K562 (cell line): Measurements from ENCODE around the gene THAP8. TPM values are rescaled to one million over a fixed set of nuclear protein-coding genes. Genes with fewer than 3 reads are reported as not detected.

Experiments
- ATAC-seq: fragments of 200-7000 bp; cut with Tn5 transposase; 3 replicates; pipeline ENCODE4 v1.9.1; 2020; ENCODE audit warnings: moderate library complexity
- BruUV-seq: library from RNA; stranded (reverse); fragments of 400-500 nt; replicated peaks from 2 replicates; lab custom pipeline; 2021; lab: Mats Ljungman, UMichigan
- CTCF ChIA-PET: fragments of 300-600 bp; formaldehyde crosslinking; extraction: SDS; loops from one replicate; lab custom pipeline; 2021; ENCODE audit warnings: low intra/inter-chr PET ratio; lab: Yijun Ruan, JAX
- POLR2A ChIA-PET: fragments of 300-600, 350-650 bp; sonication (Branson Sonifier 250); formaldehyde crosslinking; extraction: SDS; loops from one replicate; lab custom pipeline; 2021; ENCODE audit warnings: antibody characterized with exemption, inconsistent platforms; lab: Yijun Ruan, JAX
- DNase-seq, 4 experiments: peaks; one replicate each; pipeline versions ENCODE4 v3.0.0 to v3.0.0-alpha.2; 2011 to 2018; ENCODE audit warnings: low spot score in 3 of 4, mixed read lengths in 3 of 4; ENCODE audit errors: extremely low read depth in 1 of 4
- FAIRE-seq: peaks from 2 replicates; lab custom pipeline; 2011; peaks lifted over from hg19 to GRCh38; lab: Jason Lieb, UNC
- H2AFZ ChIP-seq: 2 replicates; pipeline ENCODE4 v1.6.0; 2011; ENCODE audit warnings: low read depth, low read length, control low read depth, inconsistent platforms
- H3K27ac ChIP-seq: fragments of 200-600 bp; 3 replicates; pipeline ENCODE4 v1.8.0; 2011; ENCODE audit warnings: low read depth, mild to moderate bottlenecking, control low read depth, inconsistent platforms, low read length, moderate library complexity, mixed read lengths; ENCODE audit errors: extremely low read depth
- H3K27me3 ChIP-seq, 2 experiments: fragments of 300-600 bp in 1 of 2; 2 replicates in 1 of 2; 3 replicates in 1 of 2; pipeline versions ENCODE4 v1.6.0 to v1.8.0; 2011; ENCODE audit warnings: inconsistent platforms in 2 of 2, low read length in 2 of 2, mild to moderate bottlenecking in 1 of 2, mixed read lengths in 1 of 2, moderate library complexity in 1 of 2; ENCODE audit not compliant: control insufficient read depth in 2 of 2, insufficient read depth in 2 of 2
- H3K36me3 ChIP-seq: fragments of 300-600 bp; 3 replicates; pipeline ENCODE4 v1.8.0; 2011; ENCODE audit warnings: mild to moderate bottlenecking, low read length, inconsistent platforms; ENCODE audit not compliant: control insufficient read depth, insufficient read depth
- H3K4me1 ChIP-seq, 2 experiments: fragments of 200-600 bp in 1 of 2; replicated peaks in 1 of 2; 2 replicates in 1 of 2; 3 replicates in 1 of 2; pipeline versions ENCODE4 v1.5.1 to v1.8.0; 2011; ENCODE audit warnings: inconsistent platforms in 2 of 2, low read length in 2 of 2, mild to moderate bottlenecking in 1 of 2, mixed read lengths in 1 of 2, moderate library complexity in 1 of 2; ENCODE audit not compliant: control insufficient read depth in 2 of 2, insufficient read depth in 2 of 2
- H3K4me2 ChIP-seq: 2 replicates; pipeline ENCODE4 v1.6.1; 2011; ENCODE audit warnings: low read length, control low read depth, inconsistent platforms, mixed read lengths; ENCODE audit not compliant: insufficient read depth
- H3K4me3 ChIP-seq: fragments of 200-600 bp; sonication (generic), shearing (Covaris generic); 2 replicates; pipeline ENCODE4 v1.5.1; 2016; ENCODE audit warnings: control low read depth, inconsistent platforms
- H3K79me2 ChIP-seq: fragments of 200-600 bp; 3 replicates; pipeline ENCODE4 v1.8.0; 2011; ENCODE audit warnings: low read length, inconsistent platforms; ENCODE audit not compliant: control insufficient read depth, insufficient read depth
- H3K9ac ChIP-seq, 2 experiments: 2 replicates each; pipeline versions ENCODE4 v1.6.0 to v1.6.1; 2011; ENCODE audit warnings: low read depth in 2 of 2, low read length in 2 of 2, control low read depth in 1 of 2, inconsistent platforms in 1 of 2, mild to moderate bottlenecking in 1 of 2, mixed read lengths in 1 of 2; ENCODE audit not compliant: insufficient read depth in 1 of 2
- H3K9me1 ChIP-seq: one replicate; pipeline ENCODE4 v1.6.0; 2011; ENCODE audit warnings: inconsistent platforms, mild to moderate bottlenecking, low read length, moderate library complexity; ENCODE audit not compliant: control insufficient read depth, insufficient read depth
- H3K9me3 ChIP-seq: replicated peaks from 2 replicates; pipeline ENCODE4 v1.5.1; 2011; ENCODE audit warnings: low read depth, low read length, inconsistent platforms; ENCODE audit not compliant: control insufficient read depth, insufficient read depth
- H4K20me1 ChIP-seq: replicated peaks from 2 replicates; pipeline ENCODE4 v1.6.1; 2011; ENCODE audit warnings: low read length, inconsistent platforms, mixed read lengths; ENCODE audit not compliant: control insufficient read depth, insufficient read depth
- HLTF ChIP-seq: fragments of 450-650 bp; IDR thresholded peaks from 2 replicates; pipeline ENCODE4 v1.6.1; 2016
- MCM5 ChIP-seq: fragments of 450-650 bp; IDR thresholded peaks from 2 replicates; pipeline ENCODE4 v1.6.1; 2016; ENCODE audit warnings: low read depth
- MXI1 ChIP-seq: IDR thresholded peaks from 2 replicates; pipeline ENCODE4 v1.6.1; 2011; ENCODE audit warnings: low read depth, mild to moderate bottlenecking, improper control_type of control experiment, low read length
- NBN ChIP-seq: fragments of 450-650 bp; IDR thresholded peaks from 2 replicates; pipeline ENCODE4 v1.6.1; 2016; ENCODE audit warnings: low read depth, mild to moderate bottlenecking
- PHF21A ChIP-seq: fragments of 450-650 bp; IDR thresholded peaks from 2 replicates; pipeline ENCODE4 v1.6.1; 2017; ENCODE audit warnings: low read depth, borderline replicate concordance
- TRIM28 ChIP-seq: fragments of 450-650 bp; IDR thresholded peaks from 2 replicates; pipeline ENCODE4 v1.6.1; 2017
- TSC22D4 ChIP-seq: fragments of 450-650 bp; IDR thresholded peaks from 2 replicates; pipeline ENCODE4 v1.6.1; 2016; ENCODE audit warnings: missing genetic modification characterization, missing biosample characterization, control low read depth
- U2AF2 ChIP-seq: fragments of 200-400 bp; formaldehyde crosslinking; optimal IDR thresholded peaks from 2 replicates; pipeline ENCODE3; 2017; ENCODE audit warnings: low read depth, mild to moderate bottlenecking, low read length
- ZFP1 ChIP-seq: fragments of 450-650 bp; formaldehyde crosslinking; IDR thresholded peaks from 2 replicates; pipeline ENCODE4 v1.4.0; 2020; ENCODE audit warnings: mild to moderate bottlenecking, mixed read lengths
- ZSCAN29 ChIP-seq: fragments of 450-650 bp; IDR thresholded peaks from 2 replicates; pipeline ENCODE4 v1.6.1; 2017
- WGBS: fragments of 100-300 bp; shearing (Covaris generic); methylation state at CpG from one replicate; pipeline ENCODE4 v1.1.6; 2016; ENCODE audit warnings: low coverage, mixed read lengths; ENCODE audit not compliant: insufficient coverage; ENCODE audit errors: missing lambda C conversion rate; 5-methylcytosine and 5-hydroxymethylcytosine counted together
- in situ Hi-C: fragments of 300-500 bp; cut with MboI; formaldehyde crosslinking; loops from 4 replicates; pipeline ENCODE4 v1.15.0; 2018; ENCODE audit warnings: inconsistent platforms, mixed read lengths
- intact Hi-C: fragments of 100-400 bp; cut with micrococcal nuclease; formaldehyde crosslinking; loops from 2 replicates; pipeline ENCODE4 v1.14.2; 2022
- polyA plus RNA-seq, 8 experiments: library from polyadenylated mRNA; depleted of rRNA in 4 of 8; stranded (reverse) in 5 of 8; unstranded in 3 of 8; fragments of >200 nt; fragmentation: Nextera tagmentation in 2 of 8; fragmentation: Illumina TruSeq in 1 of 8; extraction: Ambion mirVana in 2 of 8; extraction: Trizol in 1 of 8; gene quantifications; 2 replicates each; pipeline versions ENCODE4 v1.2.1 to v1.2.3, GENCODE V29; 2011 to 2014; ENCODE audit warnings: inconsistent platforms in 1 of 8, missing spikeins in 1 of 8
- total RNA-seq, 7 experiments: library from RNA; depleted of rRNA in 6 of 7; stranded (reverse); fragments of >200 nt in 6 of 7; fragmentation: Illumina TruSeq in 2 of 7; extraction: Trizol in 2 of 7; gene quantifications; 2 replicates each; pipeline versions ENCODE4 v1.2.1 to v1.2.3, GENCODE V29; 2011 to 2021; ENCODE audit warnings: low replicate concordance in 1 of 7

Gene THAP8
- total and polyA plus RNA-seq, 9 of the 15 experiments (the other 6 are each of a cell fraction or from before 2014, with no cell fraction given), result 0.11 to 2.0 (median 0.94) TPM

- CTCF ChIA-PET, result no interaction called here
- TF ChIP-seq ZFP1 (CRISPR knock-in tag) (no peak), TSC22D4 (tag) (no peak), NBN (no peak), U2AF2 (no peak), ZSCAN29 (no peak), TRIM28 (no peak), MCM5 (no peak), HLTF (no peak), PHF21A (no peak), MXI1 (no peak)
- no TSS peak for BruUV-seq
These were observed 22.8 kb downstream of the THAP8 start for GRCh38 chr19:36031308-36031707.

More at GRCh38 chr19:36031308-36031707, 22.8 kb downstream of the THAP8 start:
- intact Hi-C loops (no loop called here), in situ Hi-C loops (no loop called here)
- Histone ChIP-seq H2AFZ (no peak overlapping the region), H3K36me3 (peaks cover 27% of the 10 kb centered on the region; the same call in 2 of the 3 replicates), H3K4me2 (no peak overlapping the region), H3K27me3 (no peaks in the 10 kb centered on the region), H3K9me1 (peaks cover 3% of the 10 kb centered on the region), H3K9ac (no peak overlapping the region), H3K27ac (no peak overlapping the region), H3K4me1 (peaks cover 16 to 24% of the 10 kb centered on the region in 2 experiments), H3K4me3 (no peak overlapping the region), H3K79me2 (no peaks in the 10 kb centered on the region), H3K9me3 (no peaks in the 10 kb centered on the region), H4K20me1 (no peaks in the 10 kb centered on the region)
- ATAC-seq, result no peak
- no peak for FAIRE-seq
- 85% methylated on average over 6 of the region's 6 CpGs for WGBS
- POLR2A ChIA-PET, result no interaction called here
- no peak for DNase-seq
